Endothelial cell of umbilical vein (primary cell): Measurements from ENCODE around the gene DUSP6. TPM values are rescaled to one million over a fixed set of nuclear protein-coding genes. Genes with fewer than 3 reads are reported as not detected.

ENCODE experiments used
- BruUV-seq: library from RNA; stranded (reverse); fragments of 400-500 nt; replicated peaks from 2 replicates; lab custom pipeline; 2021; lab: Mats Ljungman, UMichigan
- CTCF ChIA-PET: fragments of 300-600, 350-600 bp; sonication (Branson Sonifier 250); formaldehyde crosslinking; loops from one replicate; lab custom pipeline; 2021; ENCODE audit warnings: antibody characterized with exemption, inconsistent platforms; lab: Charles Lee
- POLR2A ChIA-PET: fragments of 300-600, 350-600 bp; sonication (Branson Sonifier 250); formaldehyde crosslinking; loops from one replicate; lab custom pipeline; 2021; ENCODE audit warnings: antibody characterized with exemption, inconsistent platforms; lab: Charles Lee
- DNase-seq: peaks from one replicate; pipeline ENCODE4 v3.0.0-alpha.2; 2011; ENCODE audit warnings: low read depth, low spot score
- FAIRE-seq: peaks from 2 replicates; lab custom pipeline; 2011; peaks lifted over from hg19 to GRCh38; lab: Jason Lieb, UNC
- H2AFZ ChIP-seq: 2 replicates; pipeline ENCODE4 v1.6.0; 2012; ENCODE audit warnings: low read depth, low read length, control low read depth, inconsistent platforms
- H3K27ac ChIP-seq: 2 replicates; pipeline ENCODE4 v1.5.1; 2011; ENCODE audit warnings: low read depth, mild to moderate bottlenecking, control low read depth, low read length, moderate library complexity; ENCODE audit not compliant: insufficient read depth
- H3K27me3 ChIP-seq, 2 experiments: 2 replicates each; pipeline versions ENCODE4 v1.6.0 to v1.6.1; 2011; ENCODE audit warnings: low read length in 2 of 2, mixed read lengths in 1 of 2; ENCODE audit not compliant: control insufficient read depth in 2 of 2, insufficient read depth in 2 of 2
- H3K36me3 ChIP-seq, 2 experiments: 2 replicates in 1 of 2; 3 replicates in 1 of 2; pipeline ENCODE4 v1.5.1; 2011; ENCODE audit warnings: low read length in 2 of 2, mild to moderate bottlenecking in 1 of 2, moderate library complexity in 1 of 2; ENCODE audit not compliant: control insufficient read depth in 2 of 2, insufficient read depth in 2 of 2; ENCODE audit errors: extremely low read depth in 1 of 2
- H3K4me1 ChIP-seq: 3 replicates; pipeline ENCODE4 v1.5.1; 2011; ENCODE audit warnings: mild to moderate bottlenecking, low read length; ENCODE audit not compliant: control insufficient read depth, insufficient read depth; ENCODE audit errors: extremely low read depth
- H3K4me2 ChIP-seq: 2 replicates; pipeline ENCODE4 v1.6.1; 2011; ENCODE audit warnings: low read length, control low read depth, mixed read lengths; ENCODE audit not compliant: insufficient read depth
- H3K4me3 ChIP-seq, 3 experiments: fragments of 200-600 bp in 1 of 3; sonication (generic), shearing (Covaris generic) in 1 of 3; replicated peaks in 1 of 3; 2 replicates each; pipeline ENCODE4 v1.5.1; 2011 to 2016; ENCODE audit warnings: control low read depth in 3 of 3, low read length in 3 of 3, mild to moderate bottlenecking in 2 of 3, inconsistent platforms in 1 of 3, low read depth in 1 of 3, moderate library complexity in 1 of 3; ENCODE audit not compliant: insufficient read depth in 1 of 3
- H3K79me2 ChIP-seq: 2 replicates; pipeline ENCODE4 v1.6.0; 2012; ENCODE audit warnings: low read length, inconsistent platforms; ENCODE audit not compliant: control insufficient read depth, insufficient read depth
- H3K9ac ChIP-seq: replicated peaks from 2 replicates; pipeline ENCODE3; 2011; ENCODE audit warnings: low read length, control low read depth; ENCODE audit not compliant: insufficient read depth; ENCODE audit errors: extremely low read depth
- H3K9me1 ChIP-seq: replicated peaks from 3 replicates; pipeline ENCODE4 v1.6.0; 2011; ENCODE audit warnings: mild to moderate bottlenecking, low read length; ENCODE audit not compliant: control insufficient read depth, insufficient read depth; ENCODE audit errors: extremely low read depth
- H3K9me3 ChIP-seq: replicated peaks from 2 replicates; pipeline ENCODE4 v1.5.1; 2012; ENCODE audit warnings: low read length, inconsistent platforms; ENCODE audit not compliant: control insufficient read depth, insufficient read depth
- H4K20me1 ChIP-seq: replicated peaks from 2 replicates; pipeline ENCODE3; 2011; ENCODE audit warnings: mild to moderate bottlenecking, low read length; ENCODE audit not compliant: control insufficient read depth, insufficient read depth; ENCODE audit errors: extremely low read depth
- CTCF ChIP-seq, 2 donors: IDR thresholded peaks; 1 replicate in 1 of 2; 2 replicates in 1 of 2; pipeline ENCODE4 v1.5.1; 2011; ENCODE audit warnings: low read length in 2 of 2, mild to moderate bottlenecking in 2 of 2, moderate library complexity in 2 of 2, control low read depth in 1 of 2, inconsistent platforms in 1 of 2, low read depth in 1 of 2; ENCODE audit not compliant: insufficient read depth in 1 of 2; ENCODE audit errors: extremely low read depth in 1 of 2
- EZH2 ChIP-seq: IDR thresholded peaks from 2 replicates; pipeline ENCODE4 v1.6.1; 2012; ENCODE audit warnings: borderline replicate concordance, low read depth, mild to moderate bottlenecking, moderate library complexity, low read length, inconsistent platforms; ENCODE audit not compliant: severe bottlenecking
- FOS ChIP-seq: IDR thresholded peaks from 2 replicates; pipeline ENCODE4 v1.6.1; 2011; ENCODE audit warnings: mild to moderate bottlenecking, low read length, moderate library complexity, borderline replicate concordance; ENCODE audit not compliant: insufficient read depth
- GATA2 ChIP-seq: IDR thresholded peaks from 2 replicates; pipeline ENCODE4 v1.7.0; 2011; ENCODE audit warnings: low read depth, mild to moderate bottlenecking, moderate library complexity, mixed read lengths, low read length; ENCODE audit not compliant: insufficient read length, insufficient read depth
- JUN ChIP-seq: IDR thresholded peaks from 2 replicates; pipeline ENCODE4 v1.6.1; 2011; ENCODE audit warnings: borderline replicate concordance, low read depth; ENCODE audit not compliant: insufficient read length, insufficient read depth
- MAX ChIP-seq: IDR thresholded peaks from 2 replicates; pipeline ENCODE4 v1.6.1; 2011; ENCODE audit not compliant: insufficient read depth, insufficient read length
- MYC ChIP-seq: IDR thresholded peaks from one replicate; pipeline ENCODE4 v1.6.1; 2011; ENCODE audit warnings: mild to moderate bottlenecking, low read depth, low read length
- POLR2A ChIP-seq: IDR thresholded peaks from 2 replicates; pipeline ENCODE4 v1.6.1; 2012; ENCODE audit warnings: low read depth, mild to moderate bottlenecking, control low read depth, low read length
- POLR2AphosphoS5 ChIP-seq: IDR thresholded peaks from 2 replicates; pipeline ENCODE4 v1.6.1; 2012; ENCODE audit warnings: low read depth, mild to moderate bottlenecking, control low read depth, low read length, moderate library complexity; ENCODE audit not compliant: insufficient read depth
- dilution Hi-C: fragments of 300-500 bp; cut with MboI; formaldehyde crosslinking; loops from one replicate; pipeline ENCODE4 v1.15.0; 2019; ENCODE audit warnings: low sequenced_read_pairs; ENCODE audit not compliant: extremely low pct_ligation_motif_present
- intact Hi-C: fragments of 100-400 bp; cut with micrococcal nuclease; formaldehyde crosslinking; loops from one replicate; pipeline ENCODE4 v1.10.0; 2022
- polyA plus RNA-seq, 4 experiments: library from polyadenylated mRNA; depleted of rRNA in 3 of 4; stranded (reverse) in 3 of 4; unstranded in 1 of 4; fragments of >200 nt; gene quantifications; 2 replicates each; pipeline versions ENCODE4 v1.2.1 to v1.2.3, GENCODE V29; 2011 to 2012; ENCODE audit warnings: missing spikeins in 1 of 4
- total RNA-seq: library from RNA; stranded (reverse); gene quantifications from 2 replicates; pipeline ENCODE4 v1.2.3, GENCODE V29; 2021

DUSP6 gene
- total and polyA plus RNA-seq, 2 donors (not counting 3 experiments of a cell fraction or from before 2014, with no cell fraction given) = 148 to 149 TPM

GRCh38 chr12:89357297-89357730 is 5.0 kb upstream of the DUSP6 start:
- H3K27ac ChIP-seq = no peak overlapping the region
- no peaks in the 10 kb centered on the region for H3K9me1 ChIP-seq
- DNase-seq (no peak), FAIRE-seq (no peak)
- no TSS peak for BruUV-seq
- intact Hi-C loops (no loop called here), dilution Hi-C loops (no loop called here)
- no peaks in the 10 kb centered on the region for H3K27me3 ChIP-seq
- ChIA-PET CTCF (interaction anchor here (1.0 to 1.3 kb wide), 2 partner anchors 83 to 338 kb away, joined by 3 to 4 read pairs; no protein-coding TSS in a partner anchor), POLR2A (no interaction called here)
- H3K79me2 ChIP-seq = no peaks in the 10 kb centered on the region
- H3K4me1 ChIP-seq = peaks cover 19% of the 10 kb centered on the region
- no peak overlapping the region for H3K4me2 ChIP-seq
- H3K36me3 ChIP-seq = no peaks in the 10 kb centered on the region
- no peak overlapping the region for H3K4me3 ChIP-seq
- H3K9me3 ChIP-seq = no peaks in the 10 kb centered on the region
- no peaks in the 10 kb centered on the region for H4K20me1 ChIP-seq
- H2AFZ ChIP-seq = no peak overlapping the region
- no peak overlapping the region for H3K9ac ChIP-seq
- TF ChIP-seq MAX = no peak
- no peak for TF ChIP-seq FOS
- no peak for TF ChIP-seq POLR2AphosphoS5
- no peak for TF ChIP-seq JUN
- TF ChIP-seq MYC = no peak
- TF ChIP-seq EZH2 = no peak
- TF ChIP-seq GATA2 = no peak
- no peak for TF ChIP-seq CTCF (IDR thresholded peaks at IDR 0.05; ENCODE audit: extremely low read depth in 1 of 2, insufficient read depth in 1 of 2, low read depth in 1 of 2, low read length in 2 of 2)
- TF ChIP-seq POLR2A = no peak
